LHCN-M2 (cell line): ENCODE measurements around the gene OR2B2. TPM values are rescaled to one million over a fixed set of nuclear protein-coding genes. Genes with fewer than 3 reads are reported as not detected.
A peak's percentile ranks its signal among the peaks of the same experiment; 100 is the strongest.

Experiments
- DNase-seq: peaks from one replicate; pipeline ENCODE4 v3.0.0-alpha.2; 2012; ENCODE audit warnings: low read depth
- total RNA-seq: library from RNA; depleted of rRNA; stranded (reverse); fragments of >200 nt; gene quantifications from 2 replicates; pipeline ENCODE4 v1.2.3, GENCODE V29; 2014

The OR2B2 gene
- total RNA-seq, 1 experiment from 2014 or later: not detected

- peak; percentile 97 for DNase-seq
Observed at GRCh38 chr6:27893836-27894807, 18.1 kb downstream of the OR2B2 start.

DNA sequence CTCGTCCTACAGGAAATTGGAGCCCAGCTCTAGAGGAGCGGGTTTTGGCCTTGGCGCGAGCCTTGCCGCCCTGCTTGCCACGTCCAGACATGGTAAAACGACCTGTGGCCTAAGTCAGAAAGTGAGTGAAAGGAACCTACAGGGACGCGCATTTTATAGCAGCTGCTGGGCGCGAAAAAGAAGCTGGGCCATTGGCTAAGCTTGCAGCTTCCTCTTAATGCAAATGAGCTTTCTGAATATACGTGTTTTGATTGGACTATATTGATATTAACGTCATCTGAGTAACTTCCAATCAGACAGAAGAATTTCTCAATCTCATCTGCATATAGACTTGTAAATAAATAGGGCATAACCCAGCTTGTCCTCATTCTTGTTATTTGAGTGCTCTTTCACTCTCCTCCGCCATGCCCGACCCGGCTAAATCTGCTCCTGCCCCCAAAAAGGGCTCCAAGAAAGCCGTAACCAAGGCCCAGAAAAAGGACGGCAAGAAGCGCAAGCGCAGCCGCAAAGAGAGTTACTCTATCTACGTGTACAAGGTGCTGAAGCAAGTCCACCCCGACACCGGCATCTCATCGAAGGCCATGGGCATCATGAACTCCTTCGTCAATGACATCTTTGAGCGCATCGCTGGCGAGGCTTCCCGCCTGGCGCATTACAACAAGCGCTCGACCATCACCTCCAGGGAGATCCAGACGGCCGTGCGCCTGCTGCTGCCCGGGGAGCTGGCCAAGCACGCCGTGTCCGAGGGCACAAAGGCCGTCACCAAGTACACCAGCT, 18.9 kb downstream of the OR2B2 start:
- peak; percentile 98 for DNase-seq

- DNase-seq: no peak
Observed at GRCh38 chr6:27892649-27893058, 19.5 kb downstream of the OR2B2 start.

DNA sequence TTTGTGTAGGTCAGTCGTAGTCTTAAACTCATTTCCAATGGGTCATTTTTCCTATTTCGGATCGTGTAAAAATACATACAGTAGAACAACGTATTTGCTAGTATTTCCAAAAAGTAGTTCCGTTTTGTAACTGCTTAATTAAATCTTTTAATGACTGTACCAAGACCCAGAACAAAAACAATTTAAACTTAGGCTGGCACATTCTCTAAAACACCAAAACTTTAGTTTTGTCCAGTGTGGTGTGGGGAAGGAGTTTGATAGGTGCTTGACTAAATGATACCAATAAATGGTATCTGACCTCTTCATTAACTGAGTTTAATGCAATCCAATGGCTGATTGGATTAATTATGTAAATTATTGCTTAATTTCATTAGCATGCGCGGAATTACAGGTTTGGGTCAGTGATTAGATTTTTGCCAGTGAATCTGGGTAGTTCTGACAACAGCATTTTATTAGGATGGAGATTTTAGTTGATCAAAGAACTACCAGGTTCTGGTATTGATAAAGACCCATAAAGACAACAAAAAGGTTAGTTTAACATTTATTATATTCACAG, 20.8 kb downstream of the OR2B2 start:
- no peak for DNase-seq

- peak; percentile 85 for DNase-seq
Observed at GRCh38 chr6:27890445-27891319, 21.5 kb downstream of the OR2B2 start.

DNA sequence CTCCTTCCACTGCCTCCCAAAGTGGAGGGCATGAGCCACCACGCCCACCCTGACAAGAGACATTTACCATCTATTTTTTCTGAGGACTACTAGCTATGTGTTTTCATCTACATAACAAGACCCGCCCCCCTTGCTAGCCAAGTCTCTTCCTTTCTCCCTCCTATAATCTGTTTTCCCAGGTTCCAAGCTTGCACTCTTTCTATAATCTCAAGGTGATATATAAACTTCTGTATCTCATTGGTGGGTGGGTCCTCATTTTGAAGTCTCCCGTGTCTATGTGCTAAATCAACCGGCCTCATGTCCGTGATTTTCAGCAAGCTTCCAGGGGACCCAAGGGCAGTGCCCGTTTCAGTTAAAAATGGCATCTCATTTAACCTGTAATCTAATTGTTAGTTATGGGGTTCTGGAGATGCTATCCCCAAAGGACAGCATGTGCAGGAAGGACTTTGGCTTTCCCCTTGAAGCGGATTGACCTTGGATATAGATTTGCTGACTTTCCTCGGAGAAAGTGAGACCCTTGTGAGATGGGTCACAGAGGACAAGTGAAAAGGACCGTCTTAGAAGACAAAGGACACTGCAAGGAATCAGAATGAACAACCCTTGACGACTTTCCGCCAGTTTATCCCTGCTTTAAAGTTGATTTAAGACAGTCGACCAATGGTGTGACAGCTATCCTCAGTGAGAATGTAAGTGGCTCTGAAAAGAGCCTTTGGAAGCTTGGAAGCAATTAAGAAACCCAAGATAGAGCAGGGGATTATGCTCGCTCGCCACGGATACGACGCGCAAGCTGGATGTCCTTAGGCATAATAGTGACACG, 22.4 kb downstream of the OR2B2 start:
- DNase-seq: no peak

DNA sequence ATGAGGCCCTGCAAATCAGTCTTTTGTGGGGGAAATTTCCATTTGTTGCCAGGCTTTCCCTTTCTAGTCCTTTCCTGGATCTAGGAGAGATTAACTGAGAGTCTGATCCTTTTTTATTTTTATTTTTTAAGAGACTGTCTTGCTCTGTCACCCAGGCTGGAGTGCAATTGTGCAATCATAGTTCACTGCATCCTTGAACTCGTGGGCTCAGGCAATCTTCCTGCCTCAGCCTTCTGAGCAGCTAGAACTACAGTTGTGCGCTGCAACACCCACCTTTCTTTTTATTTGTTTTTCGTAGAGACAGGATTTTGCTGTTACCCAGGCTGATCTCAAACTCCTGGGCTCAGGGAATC, 22.9 kb downstream of the OR2B2 start:
- no peak for DNase-seq

- no peak for DNase-seq
Observed at GRCh38 chr6:27888566-27888965, 23.6 kb downstream of the OR2B2 start.

DNA sequence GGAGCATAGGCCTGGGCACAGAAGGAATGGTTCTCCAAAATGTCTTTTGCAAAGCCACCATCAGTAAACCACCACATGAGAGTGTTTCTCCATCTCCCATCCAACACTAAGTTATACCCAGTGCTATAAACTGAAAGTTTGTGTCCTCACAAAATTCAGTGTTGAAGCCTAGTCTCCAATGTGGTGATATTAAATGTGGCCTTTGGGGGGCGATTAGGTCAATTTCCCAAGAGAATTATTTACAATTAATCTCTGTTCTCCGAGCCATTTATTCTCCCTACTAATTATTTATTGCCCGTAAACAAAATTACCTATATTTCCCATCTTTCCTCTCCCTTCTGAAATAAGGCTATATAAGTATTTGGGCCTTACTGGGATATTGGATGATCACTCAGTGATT, 26.1 kb downstream of the OR2B2 start:
- DNase-seq: no peak

DNA sequence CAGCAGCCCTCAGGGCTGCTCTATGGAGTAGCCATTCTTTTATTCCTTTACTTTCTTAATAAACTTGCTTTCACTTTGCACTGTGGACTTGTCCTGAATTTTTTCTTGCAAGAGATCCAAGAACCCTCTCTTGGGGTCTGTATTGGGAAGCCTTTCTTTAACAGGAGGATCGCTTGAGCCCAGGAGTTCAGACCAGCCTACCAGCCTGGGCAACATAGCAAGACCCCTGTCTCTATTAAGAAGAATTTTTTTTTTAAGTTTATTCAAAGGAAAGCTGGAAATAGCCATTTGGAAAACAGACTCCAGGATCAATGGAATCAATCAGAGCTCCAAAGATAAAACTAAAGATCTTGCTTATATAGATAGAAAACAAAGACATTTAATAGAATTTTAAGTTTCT, 29.1 kb downstream of the OR2B2 start:
- no peak for DNase-seq

GRCh38 chr6:27882624-27883023, 29.6 kb downstream of the OR2B2 start:
- DNase-seq: no peak

DNA sequence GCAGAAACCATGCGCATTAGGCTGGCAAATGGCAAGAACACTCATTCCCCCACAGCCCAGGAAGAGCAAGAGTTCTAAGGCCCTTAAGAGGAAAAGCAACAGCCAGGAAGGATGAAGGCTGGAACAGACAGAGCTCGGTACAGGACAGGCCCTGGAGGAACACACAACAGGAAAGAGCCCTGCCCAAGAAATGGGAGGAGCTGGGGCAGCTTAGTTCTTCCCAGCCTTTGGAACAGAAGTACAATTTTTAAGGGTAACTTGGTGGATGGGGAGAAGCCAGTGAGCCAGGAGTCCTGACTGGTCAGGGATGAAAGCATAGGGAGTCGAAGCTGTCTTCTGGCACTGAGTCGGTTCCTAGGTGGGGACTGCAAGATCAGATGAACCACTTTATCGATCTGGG, 32.4 kb downstream of the OR2B2 start:
- no peak for DNase-seq

DNA sequence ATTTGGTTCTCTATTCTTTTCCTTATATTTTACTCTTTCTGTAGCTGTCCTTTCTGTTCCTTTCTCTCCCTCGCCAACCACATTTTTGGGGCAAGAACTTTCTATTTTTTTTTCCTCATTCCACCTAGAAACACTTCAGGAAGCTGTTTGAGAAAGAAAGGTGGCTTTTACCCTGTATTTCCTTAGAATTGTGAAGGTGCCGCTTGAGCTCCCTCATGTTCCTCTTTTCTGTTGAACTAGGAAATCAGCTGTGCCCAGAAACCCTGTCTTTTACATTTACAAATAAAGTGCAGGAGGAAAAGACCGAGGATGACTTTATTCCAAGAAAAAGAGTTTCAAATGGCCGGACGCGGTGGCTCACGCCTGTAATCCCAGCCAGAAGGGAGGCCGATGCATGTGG, 38.2 kb downstream of the OR2B2 start:
- DNase-seq: no peak

- peak; percentile 82 for DNase-seq
Observed at GRCh38 chr6:27873021-27873940, 38.9 kb downstream of the OR2B2 start.

GRCh38 chr6:27872642-27873020, 39.6 kb downstream of the OR2B2 start:
- no peak for DNase-seq

DNA sequence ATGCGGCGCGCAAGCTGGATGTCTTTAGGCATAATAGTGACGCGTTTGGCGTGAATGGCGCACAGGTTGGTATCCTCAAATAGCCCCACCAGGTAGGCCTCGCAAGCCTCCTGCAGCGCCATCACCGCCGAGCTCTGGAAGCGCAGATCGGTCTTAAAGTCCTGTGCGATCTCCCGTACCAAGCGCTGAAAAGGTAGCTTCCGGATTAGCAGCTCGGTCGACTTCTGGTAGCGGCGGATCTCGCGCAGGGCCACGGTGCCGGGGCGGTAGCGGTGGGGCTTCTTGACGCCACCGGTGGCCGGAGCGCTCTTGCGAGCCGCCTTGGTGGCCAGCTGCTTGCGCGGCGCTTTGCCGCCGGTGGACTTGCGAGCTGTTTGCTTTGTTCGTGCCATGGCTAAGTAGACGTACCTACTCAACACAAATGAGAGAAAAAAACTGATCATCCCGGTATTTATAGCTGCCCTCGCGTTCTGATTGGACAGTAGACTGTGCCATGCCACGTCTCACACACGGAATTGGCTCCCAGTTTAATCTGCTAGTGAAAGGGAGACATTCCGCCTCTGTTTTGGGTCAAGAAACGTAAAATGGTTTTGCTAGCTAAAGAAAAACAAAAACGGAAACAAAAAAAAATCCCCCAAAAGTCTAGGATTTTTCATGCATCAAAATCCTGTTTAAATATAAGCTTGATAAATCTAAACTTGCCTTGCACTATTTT, 40.1 kb downstream of the OR2B2 start:
- peak; percentile 98 for DNase-seq

GRCh38 chr6:27870291-27870870, 41.8 kb downstream of the OR2B2 start:
- no peak for DNase-seq

- no peak for DNase-seq
Observed at GRCh38 chr6:27868311-27868710, 43.9 kb downstream of the OR2B2 start.
